Right forelimb (tissue), 1 donor: ENCODE data around the gene RPP30.
"Not testable (repeated sequence)": the region's sequence is repeated elsewhere in the genome, so short reads cannot be mapped to it uniquely, and the experiment has no call there.

Experiments
- DNase-seq: peaks from one replicate; pipeline ENCODE4 v3.0.0-alpha.2; 2018

The RPP30 gene

DNA sequence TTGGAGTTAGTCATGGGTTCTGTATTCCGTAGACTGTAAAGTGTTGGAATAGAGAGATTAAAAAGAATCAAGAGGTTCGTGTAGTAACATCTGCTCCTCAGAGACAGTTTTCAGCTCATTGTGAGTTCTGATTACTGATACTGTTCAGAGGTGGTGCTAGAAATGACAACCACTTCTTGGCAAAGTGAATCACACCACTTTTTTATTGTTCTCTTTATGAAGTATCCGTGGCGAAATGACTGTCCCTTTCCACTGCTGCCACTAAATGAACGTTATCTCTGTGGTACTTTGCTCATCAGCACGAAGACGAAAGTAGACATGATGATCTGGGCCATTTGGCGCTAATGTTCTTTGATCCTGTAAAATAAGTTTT, 860 bp downstream of the RPP30 start:
- DNase-seq, result no peak

DNA sequence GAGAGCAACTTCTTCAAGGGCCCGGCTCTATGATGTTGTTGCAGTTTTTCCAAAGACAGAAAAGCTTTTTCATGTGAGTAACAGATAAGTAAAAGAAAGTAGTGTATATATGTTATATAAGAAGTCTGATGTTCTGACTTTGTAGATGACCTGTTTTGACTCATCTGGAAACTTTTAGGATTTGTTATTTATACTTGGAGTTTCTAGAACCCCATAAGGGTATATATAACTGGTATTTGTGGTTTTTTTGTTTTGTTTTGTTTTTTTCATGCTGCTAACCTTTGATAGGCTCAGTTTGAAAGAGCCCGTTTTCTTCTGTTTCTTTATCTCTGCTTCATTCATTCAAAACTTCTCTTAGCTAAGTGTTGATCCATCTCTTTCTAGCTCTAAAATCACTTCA, 7.3 kb downstream of the RPP30 start:
- DNase-seq, result no peak

DNA sequence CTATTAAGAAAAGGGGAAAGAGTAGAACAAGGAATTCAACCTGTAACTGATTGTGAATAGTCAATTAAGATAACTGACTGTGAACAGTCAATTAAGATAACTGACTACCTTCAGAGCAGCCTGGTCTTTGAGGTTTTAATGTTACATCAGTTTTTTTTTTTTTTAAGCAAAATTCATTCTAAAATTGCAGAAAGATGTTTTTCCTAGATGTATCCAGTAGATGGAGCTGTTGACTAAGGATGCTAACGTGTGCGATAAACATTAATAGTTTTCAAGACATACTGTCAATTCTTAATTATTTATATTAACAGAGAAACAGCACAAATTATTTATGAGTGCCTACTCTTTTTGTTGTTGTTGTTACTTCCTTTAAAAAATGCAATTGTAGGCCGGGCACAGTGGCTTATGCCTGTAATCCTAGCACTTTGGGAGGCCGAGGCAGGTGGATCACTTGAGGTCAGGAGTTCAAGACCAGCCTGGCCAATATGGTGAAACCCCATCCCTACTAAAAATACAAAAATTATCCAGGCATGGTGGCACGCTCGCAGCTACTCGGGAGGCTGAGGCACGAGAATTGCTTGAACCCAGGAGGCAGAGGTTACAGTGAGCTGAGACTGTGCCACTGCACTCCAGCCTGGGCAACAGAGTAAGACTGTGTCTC, 8.4 kb downstream of the RPP30 start:
- not testable (repeated sequence) for DNase-seq

DNA sequence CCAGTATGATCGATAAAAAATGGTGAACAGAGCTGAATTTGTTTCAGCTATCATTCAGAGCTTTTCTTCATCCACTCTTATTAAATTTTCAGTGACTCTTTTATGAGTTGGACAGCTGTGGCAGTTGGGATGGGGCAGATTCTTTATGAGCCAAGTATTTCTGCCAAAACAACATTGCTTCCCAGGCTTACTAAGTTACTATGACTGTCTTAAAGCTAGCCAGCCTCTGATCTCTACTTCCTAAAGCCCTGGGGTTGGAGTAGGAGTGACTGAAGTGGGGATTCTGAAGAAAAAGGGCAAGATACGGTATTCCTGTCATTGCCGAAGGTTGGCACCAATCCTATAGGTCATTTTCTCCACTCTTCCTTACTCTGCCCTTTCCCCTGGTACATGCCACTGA, 12.7 kb downstream of the RPP30 start:
- no peak for DNase-seq

DNA sequence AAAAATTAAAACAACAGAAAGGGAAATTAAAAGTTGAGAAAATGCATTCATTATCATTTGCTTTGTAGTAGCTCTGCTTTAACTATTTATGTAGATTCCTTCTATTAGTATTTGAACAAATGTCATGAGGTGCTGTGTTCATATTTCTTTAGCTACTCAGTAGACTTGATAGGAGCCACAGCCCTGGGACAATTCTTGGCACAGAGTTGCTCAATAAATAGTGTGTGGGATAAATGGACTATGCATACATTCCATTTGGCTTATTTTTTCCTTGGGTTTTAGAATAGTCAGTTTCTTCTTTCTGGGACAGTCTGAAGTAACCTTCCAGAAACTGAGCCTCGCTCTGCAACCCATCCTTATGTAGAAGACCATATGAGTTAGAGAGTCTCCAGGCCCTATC, 13.4 kb downstream of the RPP30 start:
- DNase-seq, result no peak

DNA sequence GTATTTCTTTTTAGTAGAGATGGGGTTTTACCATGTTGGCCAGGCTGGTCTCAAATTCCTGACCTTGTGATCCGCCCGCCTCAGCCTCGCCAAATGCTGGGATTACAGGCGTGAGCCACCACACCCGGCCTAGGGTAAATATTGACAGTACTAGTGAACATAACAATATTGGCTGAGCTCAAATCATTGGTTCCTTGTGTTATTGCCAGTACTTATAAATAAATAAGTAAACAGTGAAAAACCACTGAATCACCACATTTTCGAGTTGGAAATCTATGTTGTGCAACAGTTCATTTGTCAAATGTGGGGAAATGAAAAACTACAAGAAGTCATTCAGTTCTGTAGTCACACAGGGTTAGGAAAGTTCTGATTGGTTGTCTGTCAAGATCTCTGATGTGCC, 15.8 kb downstream of the RPP30 start:
- no peak for DNase-seq

DNA sequence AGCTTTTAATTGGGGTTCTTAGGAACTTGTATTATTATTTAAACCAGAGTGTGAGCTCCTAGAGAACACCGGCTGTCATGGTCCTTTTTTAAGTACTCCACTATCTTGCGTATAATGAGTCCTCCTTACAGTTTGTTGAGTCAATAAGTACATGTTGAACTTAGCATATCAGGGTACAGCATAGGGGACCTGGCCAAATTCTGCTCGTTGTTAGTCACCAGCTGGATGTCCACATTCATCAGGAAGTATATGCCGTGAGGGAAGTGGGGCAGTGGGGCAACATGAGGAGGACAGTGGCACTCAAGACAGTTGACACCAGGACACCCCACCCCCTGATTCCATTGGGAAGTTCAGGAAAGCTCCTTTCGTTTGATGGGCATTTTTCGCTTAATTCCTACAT, 16.6 kb downstream of the RPP30 start:
- DNase-seq, result no peak

DNA sequence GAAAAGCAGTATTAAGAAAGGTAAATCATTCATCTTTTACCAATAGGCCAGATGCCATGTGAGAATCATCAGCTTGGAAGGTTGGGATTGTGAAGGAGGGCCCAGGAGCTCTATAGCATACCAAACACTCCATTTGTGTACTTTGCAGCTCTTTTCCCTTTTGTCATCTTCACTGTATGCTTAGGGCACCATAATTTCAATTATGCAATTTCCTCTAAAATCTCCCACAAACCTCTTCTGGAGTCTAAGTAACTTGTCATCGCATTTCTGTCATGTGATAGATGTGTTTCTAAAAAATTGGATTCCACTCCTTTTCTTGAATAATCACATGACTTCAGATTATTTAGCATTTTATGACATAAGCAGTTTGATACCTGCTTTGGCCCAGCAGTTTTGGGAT, 17.9 kb downstream of the RPP30 start:
- DNase-seq, result no peak

DNA sequence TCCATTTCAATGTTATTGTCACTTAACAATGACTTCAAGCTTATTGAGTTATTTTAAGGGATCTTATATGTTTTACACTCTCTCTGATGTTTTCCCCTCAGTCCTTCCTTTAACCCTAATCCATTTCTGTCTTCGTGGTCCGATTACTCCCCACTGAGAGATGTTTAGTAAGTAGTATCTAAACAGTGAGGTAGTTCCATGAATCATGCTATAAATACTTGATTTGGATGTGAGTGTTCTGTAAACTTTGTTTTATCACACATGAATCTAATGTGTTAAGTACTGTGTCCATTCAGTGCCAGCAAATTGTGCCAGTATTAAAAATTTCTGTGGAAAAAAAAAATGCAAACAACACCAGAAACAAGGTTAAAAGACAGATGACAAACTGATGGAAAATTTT, 18.6 kb downstream of the RPP30 start:
- DNase-seq, result no peak

DNA sequence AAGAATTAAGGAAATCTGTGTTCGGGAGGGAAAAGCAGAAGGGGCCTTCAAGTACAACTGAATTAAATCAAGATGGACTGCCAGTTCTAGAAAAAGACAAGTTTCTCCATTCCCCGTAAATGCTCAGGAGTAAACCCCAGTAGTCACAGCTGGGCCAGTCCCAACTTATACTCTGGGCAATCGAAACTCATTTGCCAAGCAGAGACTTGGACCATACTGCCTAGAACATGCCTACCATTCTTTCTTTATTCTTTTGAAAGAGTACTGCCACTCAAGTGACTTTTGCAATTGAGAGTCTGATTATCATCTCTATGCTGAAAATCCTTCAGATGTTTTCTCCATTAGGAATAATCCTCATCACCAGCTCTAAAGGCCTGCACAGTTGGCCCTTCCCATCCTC, 21.4 kb downstream of the RPP30 start:
- DNase-seq, result no peak

DNA sequence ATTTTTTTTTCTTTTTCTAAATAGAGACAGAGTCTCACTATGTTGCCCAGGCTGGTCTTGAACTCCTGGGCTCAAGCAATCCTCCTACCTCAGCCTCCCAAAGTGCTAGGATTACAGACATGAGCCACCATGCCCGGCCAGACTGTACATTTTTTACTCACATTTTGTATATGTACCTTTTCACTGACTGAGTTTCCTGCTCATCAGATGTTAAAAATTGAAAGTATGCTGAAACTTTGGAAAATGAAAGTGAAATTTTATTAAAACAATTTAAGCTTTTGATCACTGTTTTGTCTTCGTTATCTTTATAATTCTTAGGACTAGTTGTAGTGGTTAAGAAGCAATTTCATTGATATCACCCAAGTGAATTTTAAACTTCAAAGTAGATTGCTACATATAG, 25.1 kb downstream of the RPP30 start:
- not testable (repeated sequence) for DNase-seq

DNA sequence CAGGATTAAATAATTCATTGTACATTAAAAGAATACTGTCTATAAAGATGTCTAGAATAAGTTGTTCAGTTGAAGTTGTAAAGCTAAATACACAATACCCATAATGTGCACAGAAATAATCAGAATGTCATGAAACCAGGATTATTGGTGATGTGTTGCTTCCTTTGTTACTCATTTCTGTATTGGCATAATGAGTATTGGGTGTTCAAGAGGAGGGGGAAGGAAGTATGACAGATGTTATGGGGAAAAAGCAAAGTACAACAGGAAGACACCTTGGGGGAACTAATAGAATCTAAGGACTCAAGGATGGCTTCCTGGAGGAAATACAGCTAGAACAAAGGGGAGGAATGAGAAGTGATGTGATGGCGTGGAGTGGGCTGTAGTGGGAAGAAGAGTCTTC, 34.2 kb downstream of the RPP30 start:
- DNase-seq, result no peak

DNA sequence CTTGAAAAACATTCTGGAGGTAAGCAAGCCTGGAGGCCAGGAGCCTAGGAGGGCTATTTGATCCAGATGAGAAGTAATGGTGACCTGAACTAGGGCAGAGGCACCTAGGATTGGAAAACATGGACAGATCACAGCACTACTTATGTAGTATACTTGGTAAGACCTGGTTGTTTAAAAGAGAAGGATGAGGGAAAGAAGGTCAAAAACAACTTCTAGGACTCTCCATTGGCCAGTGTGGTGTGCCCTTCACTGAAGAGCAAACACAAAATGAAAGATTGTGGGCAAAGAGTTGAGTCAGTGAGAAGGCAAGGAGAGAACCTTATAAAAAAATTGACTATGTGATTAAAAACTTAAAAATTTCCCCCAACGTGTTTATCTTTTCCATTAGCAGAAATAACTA, 34.8 kb downstream of the RPP30 start:
- no peak for DNase-seq

DNA sequence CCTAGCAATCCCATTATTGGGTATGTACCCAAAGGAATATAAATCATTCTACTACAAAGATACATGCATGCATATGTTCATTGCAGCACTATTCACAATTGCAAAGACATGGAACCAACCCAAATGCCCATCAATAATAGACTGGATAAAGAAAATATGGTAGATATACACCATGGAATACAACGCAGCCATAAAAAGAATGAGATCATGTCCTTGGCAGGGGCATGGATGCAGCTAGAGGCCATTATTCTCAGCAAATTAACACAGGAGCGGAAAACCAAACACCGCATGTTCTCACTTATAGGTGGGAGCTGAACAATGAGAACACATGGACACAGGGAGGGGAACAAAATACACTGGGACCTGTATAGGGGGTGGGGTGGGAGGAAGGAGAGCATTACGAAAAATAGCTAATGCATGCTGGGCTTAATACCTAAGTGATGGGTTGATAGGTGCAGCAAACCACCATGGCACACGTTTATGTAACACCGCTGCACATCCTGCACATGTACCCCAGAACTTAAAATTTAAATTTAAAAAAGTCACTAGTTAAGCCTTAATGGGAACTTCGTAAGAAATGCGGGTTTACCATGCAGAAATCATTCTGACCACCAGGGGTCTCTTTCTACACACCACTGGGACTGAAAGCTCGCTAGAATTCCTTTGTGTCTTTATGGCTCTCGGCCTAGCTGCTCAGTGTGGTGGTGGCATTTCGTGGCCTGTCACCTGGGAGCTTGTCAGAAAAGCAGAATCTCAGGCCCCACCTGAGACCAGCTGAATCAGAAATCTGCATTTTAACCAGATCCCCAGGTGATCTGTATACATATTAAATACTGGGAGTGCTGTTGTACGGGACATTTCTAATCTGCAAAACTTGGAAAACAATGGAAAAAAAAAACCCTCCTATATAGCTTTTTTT, 39.6 kb downstream of the RPP30 start:
- DNase-seq, result peak; percentile 74

DNA sequence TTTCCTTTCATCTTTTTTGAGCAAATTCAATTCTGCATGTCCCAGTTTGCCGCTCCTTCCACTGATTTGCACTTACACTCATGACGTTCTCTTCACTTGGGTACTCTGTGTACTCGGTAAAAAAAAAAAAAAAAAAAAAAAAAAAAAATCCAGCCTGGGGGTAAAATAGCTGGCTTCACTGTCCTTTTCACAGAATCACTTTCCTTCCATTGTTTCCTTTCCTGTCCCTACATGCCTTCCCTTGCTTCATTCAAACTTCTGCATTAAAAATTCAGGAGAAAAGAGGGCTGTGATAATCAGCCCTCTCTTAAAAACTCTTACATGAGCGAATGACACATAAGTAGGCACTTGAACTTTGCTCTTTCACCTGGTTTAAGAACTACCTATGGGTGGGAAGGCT, 40.4 kb downstream of the RPP30 start:
- DNase-seq, result no peak

DNA sequence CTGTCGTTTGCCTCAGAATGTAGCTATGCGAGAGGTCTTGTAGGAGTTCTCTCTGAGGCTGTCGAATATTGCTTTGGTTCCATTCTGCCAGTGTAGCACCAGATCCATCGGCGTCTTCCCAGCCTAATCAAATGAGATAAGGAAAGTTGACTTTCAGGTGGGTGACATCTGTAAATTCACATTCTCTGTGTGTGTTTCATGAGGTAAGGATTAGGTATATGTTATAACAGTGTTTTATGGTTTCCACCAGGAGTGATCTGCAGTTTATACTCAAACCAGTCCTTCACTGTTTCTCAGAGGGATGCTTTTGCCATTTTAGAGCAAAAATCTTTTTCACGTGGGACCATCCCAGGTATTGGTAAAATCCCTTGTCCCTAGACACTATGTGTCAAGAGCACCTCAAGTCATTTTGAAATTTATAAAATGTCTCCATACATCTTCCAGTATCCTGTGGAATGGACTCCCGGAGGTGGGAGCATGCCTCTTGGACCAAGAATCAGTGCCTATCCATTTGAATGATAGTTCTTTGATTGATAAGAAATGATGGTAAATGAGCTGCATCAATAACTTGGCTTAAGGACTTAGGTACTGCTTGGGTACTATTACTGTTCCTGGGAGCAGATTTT, 41.2 kb downstream of the RPP30 start:
- DNase-seq, result no peak

DNA sequence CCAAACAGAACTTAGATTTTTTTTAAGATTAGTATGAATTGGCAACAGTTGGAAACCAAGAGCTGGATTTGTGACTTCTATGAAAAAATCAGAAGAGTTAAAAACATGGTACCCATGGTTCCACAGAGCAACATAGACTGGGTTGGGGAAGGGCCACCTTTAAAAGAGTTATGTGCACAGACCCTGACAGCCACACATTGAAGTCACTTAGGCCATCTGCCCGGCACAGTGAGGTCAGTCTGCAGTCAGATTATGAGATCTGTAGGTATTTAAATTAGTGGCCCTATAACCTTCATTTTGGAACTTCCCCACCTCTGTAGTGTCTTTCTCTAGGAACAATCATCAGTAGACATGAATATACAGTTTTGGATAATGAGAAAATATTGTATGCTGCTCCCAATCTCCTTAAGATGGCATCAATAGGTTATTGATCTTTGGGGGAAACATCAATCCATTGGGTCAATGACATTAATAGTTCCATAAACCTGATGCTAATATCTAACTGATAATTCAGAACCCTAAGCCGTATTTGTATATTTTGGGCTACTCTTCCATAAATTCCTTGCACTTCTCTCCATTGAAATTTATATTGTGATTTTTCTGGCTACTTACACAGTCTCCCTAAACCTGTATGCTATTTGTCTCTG, 42.1 kb downstream of the RPP30 start:
- DNase-seq, result no peak

DNA sequence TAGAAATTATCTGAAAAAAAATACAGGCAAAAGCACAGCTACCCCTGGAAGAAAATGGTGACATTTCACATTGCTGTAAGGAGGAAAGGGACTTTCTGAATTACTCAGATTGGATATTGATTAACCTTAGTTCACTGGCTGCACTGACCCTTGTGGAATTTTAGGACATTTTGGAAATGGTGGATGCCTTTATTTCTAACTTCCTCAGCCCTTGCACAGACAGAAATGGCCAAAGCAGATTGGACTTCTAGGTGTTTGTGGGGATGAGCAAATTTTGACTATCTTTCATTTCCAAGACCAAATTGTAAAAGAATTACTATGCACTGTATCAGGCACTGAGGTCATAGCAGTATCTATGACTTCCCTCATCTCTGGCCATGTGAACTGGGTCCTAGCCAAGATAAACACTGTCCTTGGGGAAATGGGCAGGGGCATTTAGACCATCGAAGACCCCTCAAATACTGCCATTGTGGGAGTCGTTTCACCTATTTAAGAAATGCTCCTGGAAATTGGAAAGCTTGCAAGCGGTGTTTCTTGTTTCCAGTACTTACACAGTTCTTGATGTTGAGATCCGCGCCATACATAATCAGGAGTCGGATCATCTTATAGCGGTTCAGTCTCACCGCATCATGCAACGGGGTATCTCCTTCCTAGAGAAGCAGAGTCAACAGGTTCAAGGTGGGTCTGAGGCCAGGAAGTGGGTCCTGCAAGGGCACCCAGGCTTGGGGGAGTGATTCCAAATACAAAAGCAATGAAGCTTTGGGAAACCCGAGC, 43.4 kb downstream of the RPP30 start:
- DNase-seq, result no peak

DNA sequence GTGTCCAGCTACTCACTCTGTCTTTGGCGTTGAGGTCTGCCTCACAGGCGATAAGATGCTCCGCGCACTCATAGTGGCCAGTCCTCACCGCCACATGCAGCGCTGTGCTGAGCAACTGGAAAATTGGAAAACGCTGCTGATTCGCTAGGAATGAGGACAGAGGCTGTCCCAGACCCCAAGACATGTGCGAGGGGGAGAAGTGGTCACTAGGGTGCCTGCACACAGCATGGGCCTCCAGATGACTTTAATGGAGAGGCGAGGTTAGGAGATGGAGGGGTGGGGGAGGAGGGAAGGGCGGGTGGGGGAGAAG, 43.9 kb downstream of the RPP30 start:
- DNase-seq, result no peak

DNA sequence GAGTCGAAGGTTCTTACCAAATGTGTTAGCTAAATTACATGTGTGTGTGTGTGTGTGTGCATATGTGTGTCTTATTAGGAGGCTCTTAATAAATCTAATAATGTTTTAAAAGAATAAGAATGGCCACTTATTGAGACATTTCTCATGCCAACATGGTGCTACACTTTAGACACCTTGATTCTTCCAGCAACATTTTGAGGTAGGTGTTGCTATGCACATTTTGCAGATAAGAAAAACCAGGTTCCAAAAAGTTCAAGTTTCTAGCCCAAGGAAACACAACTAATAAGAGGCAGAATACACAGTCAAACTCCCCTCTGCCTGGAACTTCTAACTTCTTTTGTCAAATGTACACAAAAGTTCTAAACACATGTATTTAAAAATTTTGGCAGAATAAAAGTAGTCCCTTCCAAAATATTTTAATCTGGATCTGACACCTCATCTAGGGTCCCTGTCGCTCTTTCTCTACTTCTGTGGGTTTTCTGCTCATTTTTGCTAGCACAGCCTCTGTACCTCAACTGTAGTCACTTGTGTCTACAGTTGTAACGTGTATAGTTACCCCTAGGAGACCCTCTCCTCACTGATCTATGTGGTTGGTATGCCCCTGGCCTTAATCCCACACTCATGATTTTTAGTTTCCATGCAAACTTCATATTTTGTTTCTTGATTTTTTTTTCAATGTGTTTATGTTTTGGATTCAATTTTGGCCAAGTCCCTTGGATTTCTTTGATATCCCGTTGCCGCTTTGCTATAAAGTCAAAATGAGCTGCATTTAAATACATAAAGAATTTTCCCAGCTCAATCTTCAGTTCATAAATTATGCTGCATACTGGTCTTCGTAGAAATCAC, 44.8 kb downstream of the RPP30 start:
- DNase-seq, result no peak

DNA sequence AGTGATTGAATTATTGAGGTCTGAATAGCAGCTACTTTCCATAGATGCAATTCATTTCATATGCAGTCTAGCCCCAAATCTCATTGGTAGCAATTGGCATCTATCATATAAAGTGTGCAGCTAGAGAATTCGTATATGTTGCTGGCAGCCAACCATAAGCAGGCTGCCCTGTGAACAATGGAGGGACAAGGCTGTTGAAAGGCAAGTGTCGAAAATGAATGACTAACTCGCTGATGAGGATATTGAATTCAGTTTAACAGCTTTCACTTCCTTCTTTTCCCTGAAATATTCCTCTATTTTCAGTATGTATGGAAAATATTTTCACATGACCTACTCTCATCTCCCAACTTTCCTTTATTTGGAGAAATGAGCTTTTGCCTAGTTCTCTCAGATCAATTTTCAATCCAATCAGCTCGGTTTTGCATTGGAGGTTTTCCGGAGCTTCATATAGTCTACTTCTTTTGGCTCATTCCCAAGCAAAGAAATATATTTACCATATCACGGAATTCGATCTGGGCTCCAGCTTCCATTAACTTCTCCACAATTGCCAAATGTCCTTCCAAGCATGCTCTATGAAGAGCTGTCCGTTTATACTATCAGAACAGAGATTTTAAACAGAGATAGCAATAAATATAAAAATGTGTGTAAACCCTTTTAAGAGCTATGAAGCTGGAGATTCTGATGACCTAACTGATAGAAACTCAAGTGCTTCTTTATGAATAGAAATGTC, 45.6 kb downstream of the RPP30 start:
- DNase-seq, result no peak
